Left renal cortex interstitium (tissue), 4 donors: ENCODE data around the gene KLF9. TPM values are rescaled to one million over a fixed set of nuclear protein-coding genes. Genes with fewer than 3 reads are reported as not detected.

Experiments
- DNase-seq, 4 donors: peaks; one replicate each; pipeline ENCODE4 v3.0.0-alpha.2; 2013; ENCODE audit warnings: low read depth in 4 of 4, low spot score in 2 of 4, missing footprints in 1 of 4
- polyA plus RNA-seq, 4 donors: library from polyadenylated mRNA; unstranded; fragments of 120-200 nt; gene quantifications; one replicate each; pipeline ENCODE4 v1.2.1, GENCODE V29; 2013; ENCODE audit not compliant: insufficient read length in 4 of 4

The KLF9 gene
- polyA plus RNA-seq, 4 donors = 6.7 to 9.0 (median 7.9) TPM

DNA sequence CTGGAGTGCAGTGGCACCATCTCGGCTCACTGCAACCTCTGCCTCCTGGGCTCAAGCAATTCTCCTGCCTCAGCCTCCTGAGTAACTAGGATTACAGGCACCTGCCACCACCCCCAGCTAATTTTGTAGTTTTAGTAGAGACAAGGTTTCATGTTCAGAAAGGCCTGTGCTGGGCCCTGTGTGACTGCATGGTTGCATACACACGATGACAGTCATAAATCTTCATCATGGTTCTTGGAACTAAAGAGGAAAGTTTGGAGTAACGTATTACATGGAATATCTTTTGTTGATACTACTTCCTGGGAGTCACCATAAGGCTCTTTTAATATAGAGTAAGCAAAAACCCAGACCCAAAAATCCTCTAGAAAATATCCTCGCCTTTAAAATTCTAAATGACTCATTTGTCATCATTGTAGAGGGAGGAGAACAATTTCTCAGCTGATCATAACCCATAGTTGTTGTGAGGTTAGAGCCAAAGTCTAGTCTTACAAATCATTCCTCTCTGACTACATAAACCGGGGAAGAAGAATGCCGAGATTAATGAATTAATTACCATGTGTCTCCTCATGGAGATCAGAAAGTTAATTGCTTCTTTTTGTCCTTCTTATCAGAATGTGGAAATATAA, 47.0 kb downstream of the KLF9 start:
- DNase-seq = no peak

DNA sequence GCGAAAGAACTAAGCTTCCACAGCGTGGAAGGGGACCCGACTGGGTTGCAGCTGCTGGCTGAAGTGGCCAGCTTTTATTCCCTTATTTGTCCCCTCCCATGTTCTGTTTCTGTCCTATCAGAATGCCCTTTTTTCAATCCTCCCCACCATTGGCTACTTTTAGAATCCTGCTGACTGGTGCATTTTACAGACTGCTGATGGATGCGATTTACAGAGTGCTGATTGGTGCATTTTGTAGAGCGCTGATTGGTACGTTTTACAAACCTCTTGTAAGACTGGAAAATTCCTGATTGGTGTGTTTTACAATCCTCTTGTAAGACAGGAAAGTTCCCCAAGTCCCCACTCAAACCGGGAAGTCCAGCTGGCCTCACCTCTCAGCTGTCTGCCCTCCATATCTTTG, 50.7 kb downstream of the KLF9 start:
- no peak for DNase-seq

DNA sequence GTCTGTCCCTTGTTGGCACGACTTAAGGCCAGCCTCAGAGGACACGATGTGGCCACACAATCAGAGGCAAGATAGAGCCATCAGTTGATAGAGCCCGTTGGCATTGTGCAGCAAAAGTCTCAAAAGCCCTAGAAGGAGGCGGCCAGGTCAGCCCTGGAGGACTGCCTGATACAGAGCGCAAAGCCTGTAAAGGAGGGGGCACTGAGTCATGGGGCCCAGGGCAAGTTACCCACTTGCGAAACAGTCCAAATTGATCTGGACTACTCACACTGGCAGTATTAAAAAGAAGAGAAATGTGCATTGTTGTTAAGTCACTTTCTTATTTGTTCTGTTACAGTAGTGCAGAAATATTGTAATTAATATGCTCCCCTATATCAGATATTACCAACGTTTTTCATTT, 51.5 kb downstream of the KLF9 start:
- DNase-seq = no peak

DNA sequence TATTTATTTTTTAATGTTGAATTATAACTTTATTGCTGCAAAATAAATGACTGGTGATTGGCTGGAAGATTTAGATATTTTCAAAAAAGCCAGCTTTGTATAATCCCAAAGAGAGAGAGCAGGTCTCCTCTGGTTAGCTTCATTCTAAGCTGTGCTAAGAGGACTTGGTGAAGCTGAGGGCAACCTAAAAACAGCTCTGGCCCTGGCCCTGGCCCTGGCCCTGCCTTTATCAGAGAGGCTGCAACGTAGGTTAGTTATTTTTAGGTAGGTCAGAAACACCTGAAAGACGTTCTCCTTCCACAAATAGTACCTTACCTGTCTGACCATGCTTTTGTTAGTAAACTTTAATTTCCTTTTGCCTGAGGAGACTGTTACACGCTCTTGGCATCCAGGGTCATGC, 58.7 kb downstream of the KLF9 start:
- DNase-seq = no peak

DNA sequence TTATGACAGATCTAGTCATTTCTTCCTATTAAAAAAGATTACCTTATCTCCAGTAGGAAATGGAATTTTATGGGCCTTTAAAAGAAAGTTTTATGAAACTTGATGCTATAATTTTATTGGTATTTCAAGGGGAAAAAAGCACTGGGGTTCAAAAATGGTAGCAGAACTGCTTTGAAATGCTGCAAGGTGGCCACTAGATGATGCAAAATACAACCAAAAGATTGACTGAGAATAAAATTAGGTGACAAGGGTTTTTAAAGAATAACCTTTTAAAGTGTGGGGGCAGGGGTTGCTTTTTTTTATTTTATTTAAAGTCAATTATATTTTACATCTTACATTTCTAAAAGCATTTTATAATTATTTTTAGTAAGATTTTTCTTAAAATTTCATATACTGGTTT, 61.7 kb downstream of the KLF9 start:
- no peak for DNase-seq

DNA sequence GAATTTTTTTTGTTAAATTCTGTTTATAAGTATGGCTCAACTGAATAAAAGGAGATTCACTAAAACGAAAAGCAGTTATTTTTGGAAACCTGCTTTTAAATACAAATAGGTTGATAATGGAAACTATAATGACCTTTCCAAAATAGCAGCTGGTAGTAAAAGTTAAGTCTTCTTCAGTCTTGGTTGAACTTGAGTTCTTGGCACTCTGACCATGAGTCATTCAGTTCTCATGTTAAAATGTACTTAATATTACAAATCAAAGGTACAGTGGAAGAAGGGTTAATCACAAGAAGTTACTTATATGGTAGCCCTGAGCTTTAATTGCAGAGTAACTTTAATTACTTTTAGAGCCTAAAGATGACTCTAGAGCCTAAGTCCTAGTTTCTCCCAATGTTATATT, 62.1 kb downstream of the KLF9 start:
- DNase-seq = no peak

DNA sequence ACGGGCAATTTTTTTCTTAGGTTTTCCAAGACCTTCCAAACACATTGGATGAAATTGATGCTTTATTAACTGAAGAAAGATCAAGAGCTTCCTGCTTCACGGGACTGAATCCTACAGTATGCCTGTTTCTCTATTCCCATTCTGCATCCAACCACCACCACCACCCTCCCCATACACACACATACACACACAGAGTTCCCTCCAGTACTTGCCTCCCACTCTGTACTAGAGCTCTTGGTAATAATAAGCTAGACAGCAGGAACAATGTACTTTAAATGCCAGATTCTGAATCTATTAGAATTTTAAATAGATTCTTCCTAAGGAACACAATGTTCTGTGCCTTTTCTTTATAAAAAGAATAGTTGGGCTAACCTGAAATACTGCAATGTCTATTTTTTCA, 67.4 kb downstream of the KLF9 start:
- no peak for DNase-seq

DNA sequence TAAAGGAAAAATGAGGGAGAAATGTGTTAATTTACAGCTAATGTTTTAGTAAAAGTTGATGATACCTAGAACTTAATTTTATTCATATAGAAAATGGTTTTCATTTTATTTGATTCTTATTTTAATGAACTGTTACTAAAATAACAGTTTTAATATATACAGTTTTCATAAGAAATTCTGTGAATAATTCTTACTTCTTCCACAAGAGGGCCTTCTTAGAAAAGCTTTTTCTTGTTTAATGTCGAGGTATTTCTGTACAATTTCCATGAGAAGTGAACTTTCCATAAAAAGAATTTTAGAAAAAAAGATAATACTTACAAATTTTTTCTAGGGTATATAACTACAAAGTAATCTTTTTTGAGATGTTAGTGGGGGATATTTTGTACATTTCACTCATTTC, 73.9 kb downstream of the KLF9 start:
- DNase-seq = peak in 2 of 4 donors; percentile 5 to 19

Other genes starting within 250 kb of the KLF9 start
- 10 to 100 TPM; 32.5 to 67.5 (median 50.0) TPM for gene SMC5, start 155.7 kb downstream of the KLF9 start, polyA plus RNA-seq